GM21825 (cell line): ENCODE data around the gene PASD1.
"Not testable (repeated sequence)": the region's sequence is repeated elsewhere in the genome, so short reads cannot be mapped to it uniquely, and the experiment has no call there.

Experiments
- ATAC-seq: cut with Tn5 transposase; IDR thresholded peaks from one replicate; pipeline ENCODE4 v1.9.1; 2021; ENCODE audit warnings: mild to moderate bottlenecking, moderate library complexity; ENCODE audit not compliant: unreplicated experiment

PASD1 gene

GRCh38 chrX:151563449-151563848 lies at the start of gene PASD1:
PASD1 (plus strand) TSS chrX:151563675; CDS start chrX:151601554, 37,879 bp downstream.
- ATAC-seq, result no peak

- no peak for ATAC-seq
Measured at GRCh38 chrX:151515237-151515636, 48.2 kb upstream of the PASD1 start.

DNA sequence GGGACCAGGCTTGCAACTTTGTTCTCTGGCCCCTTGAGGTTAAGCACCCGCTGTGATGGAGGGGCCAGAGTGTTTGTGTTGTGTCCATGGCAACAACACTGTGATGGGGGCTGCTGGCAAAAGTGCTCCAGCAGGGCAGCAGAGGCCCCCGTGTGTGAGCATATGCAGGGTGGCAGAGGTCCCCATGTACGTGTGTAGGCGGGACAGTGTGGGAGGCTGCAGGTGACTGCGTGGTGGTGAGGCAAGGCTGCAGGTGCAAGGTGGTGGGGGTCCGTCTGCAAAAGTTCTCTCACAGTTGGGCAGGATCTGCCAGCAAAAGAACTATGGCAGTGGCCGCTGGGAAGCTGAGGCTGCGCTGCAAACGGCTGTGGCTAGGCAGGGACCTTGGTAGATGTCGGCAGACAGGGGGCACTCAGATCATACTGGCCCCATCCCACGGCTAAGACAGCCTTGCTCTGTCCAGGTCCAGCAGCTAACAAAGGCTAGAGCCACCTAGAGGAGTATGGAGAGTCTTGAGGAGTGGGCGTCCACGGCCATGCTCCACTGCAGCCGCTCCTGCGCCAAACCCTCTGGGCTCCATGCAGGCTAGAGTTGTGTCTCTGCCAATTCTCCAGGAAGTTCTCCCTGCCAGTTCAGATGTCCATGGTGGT lies 46.8 kb upstream of the PASD1 start:
- ATAC-seq, result no peak

DNA sequence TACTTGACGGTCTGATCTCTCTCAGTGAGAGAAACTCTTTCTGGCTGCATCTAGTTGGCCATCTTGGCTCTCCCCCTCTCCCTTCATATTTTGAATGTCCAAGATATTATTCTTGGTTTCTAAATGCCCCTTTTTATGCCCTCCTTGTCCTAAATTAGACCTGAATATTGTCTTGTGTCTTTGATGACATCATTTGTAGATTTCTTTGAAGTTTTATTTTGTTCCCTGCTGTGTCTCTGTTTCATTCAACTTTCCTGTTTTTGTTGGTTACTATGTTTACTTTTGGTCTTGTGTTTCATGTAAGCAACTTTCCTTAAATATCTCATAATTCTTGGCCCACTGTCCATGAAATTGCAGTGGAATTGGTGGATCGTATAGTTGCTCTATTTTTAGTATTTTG lies 46.1 kb upstream of the PASD1 start:
- no peak for ATAC-seq

- no peak for ATAC-seq
Measured at GRCh38 chrX:151523351-151523750, 40.1 kb upstream of the PASD1 start.

DNA sequence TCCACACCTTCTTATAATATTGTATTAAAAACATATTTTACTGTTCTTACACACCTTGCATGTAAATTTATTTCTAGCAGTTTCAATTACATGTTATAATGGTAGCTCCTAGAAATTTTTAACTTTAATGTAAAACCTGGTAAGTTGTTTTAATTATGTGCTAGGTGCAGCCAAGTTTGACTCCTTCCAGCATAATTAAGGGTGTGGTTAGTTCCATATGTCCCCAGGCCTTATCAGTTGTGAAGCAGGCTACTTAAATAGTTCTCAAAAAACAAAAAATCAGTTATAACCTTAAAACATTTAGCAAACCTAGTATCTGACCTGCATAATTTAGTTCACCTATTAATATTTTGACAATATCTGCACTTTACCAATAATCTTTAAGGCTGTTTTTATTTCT lies 26.9 kb upstream of the PASD1 start:
- ATAC-seq, result no peak

DNA sequence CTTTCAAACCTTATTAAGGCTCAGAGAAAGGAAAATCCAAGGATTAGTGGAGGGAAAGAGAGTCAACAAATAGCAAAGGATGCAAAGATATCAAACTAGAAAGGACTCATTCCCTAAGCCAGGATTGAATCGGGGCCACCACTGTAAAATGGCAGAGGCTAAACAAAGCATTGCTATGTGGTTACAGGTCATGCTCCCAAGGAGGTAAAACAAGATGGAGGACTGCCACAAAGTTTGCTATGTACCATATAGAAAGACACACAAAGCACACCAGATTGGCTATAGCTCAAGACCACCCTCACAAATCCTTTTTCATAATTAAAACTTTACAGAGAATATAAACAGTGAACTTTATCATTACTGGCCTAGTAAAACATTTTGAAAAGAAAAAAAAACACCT lies 25.9 kb upstream of the PASD1 start:
- no peak for ATAC-seq

DNA sequence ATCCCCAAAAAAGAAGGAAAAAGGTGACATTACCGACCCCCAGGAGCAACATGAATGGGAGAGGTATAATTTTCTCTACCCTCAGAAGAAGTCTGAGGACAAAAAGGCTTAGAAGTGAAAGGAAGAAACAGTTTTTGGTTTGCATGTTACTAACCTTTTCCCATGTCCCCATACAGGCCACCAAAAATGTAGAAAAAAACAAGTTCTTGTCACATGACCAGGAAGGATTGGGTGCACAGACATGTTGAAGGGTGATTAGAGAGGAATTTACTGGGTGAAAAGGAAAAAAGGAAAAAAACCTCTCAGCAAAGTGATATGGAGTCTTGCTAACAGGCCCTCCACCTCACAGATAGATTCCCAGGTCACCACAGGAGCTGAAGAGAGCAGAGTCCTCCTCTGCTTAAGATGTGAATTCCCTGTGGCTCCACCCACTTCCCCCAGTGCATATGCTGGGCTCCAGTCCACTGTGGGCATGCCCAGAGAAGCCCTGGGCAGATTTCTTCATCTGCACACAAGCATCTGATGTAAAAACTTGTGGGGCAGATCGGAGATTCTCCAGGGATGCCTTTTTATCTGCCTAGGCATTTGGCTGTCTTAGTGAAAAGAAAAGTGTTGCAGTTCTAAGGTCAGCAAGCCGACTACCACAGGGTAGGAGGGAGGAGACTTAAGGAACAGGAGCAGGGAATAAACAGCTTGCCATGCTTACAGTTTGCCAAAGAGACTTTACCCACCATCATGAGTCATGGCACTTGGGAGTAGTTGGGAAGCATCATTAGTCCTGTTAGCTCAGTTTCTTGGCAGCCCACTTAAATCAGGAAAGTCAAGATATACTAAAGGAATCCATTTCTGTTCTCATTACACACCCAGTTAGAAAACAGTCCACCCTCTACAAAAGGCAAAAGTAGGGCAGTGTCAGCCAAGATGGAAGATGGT lies 25.0 kb upstream of the PASD1 start:
- no peak for ATAC-seq

GRCh38 chrX:151543706-151544105 lies 19.8 kb upstream of the PASD1 start:
- ATAC-seq, result peak; percentile 58

DNA sequence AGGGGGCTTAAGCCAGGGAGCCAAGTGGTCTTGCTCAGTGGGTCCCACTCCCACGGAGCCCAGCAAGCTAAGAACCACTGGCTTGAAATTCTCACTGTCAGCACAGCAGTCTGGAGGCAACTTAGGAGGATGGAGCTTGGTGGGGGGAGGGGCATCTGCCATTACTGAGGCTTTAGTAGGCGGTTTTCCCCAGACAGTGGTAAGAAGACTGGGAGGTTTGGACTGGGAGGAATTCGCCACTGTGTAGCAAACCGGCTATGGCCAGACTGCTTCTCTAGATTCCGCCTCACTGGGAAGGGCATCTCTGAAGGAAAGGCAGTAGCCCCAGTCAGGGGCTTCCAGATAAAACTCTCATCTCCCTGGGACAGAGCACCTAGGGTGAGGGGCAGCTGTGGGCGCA lies 17.2 kb upstream of the PASD1 start:
- not testable (repeated sequence) for ATAC-seq

DNA sequence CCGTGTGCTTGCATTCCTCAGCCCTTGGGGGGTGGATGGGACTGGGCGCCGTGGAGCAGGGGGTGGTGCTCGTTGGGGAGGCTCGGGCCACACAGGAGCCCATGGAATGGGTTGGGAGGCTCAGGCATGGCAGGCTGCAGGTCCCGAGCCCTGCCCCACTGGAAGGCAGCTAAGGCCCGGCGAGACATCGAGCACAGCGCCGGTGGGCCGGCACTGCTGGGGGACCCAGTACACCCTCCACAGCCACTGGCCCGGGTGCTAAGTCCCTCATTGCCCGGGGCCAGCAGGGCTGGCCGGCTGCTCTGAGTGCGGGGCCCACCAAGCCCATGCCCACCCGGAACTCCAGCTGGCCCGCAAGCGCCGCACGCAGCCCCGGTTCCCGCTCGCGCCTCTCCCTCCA lies 12.3 kb upstream of the PASD1 start:
- ATAC-seq, result not testable (repeated sequence)

GRCh38 chrX:151552743-151553142 lies 10.7 kb upstream of the PASD1 start:
- ATAC-seq, result no peak

DNA sequence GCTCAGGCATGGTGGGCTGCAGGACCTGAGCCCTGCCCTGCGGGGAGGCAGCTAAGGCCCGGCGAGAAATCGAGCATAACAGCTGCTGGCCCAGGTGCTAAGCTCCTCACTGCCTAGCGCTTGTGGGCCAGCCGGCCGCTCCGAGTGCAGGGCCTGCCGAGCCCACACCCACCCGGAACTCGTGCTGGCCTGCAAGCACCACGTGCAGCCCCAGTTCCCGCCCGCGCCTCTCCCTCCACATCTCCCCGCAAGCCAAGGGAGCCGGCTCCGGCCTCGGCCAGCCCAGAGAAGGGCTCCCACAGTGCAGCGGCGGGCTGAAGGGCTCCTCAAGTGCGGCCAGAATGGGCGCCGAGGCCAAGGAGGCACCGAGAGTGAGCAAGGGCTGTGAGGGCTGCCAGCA lies 8.2 kb upstream of the PASD1 start:
- not testable (repeated sequence) for ATAC-seq

- ATAC-seq, result not testable (repeated sequence)
Measured at GRCh38 chrX:151562485-151562884, 990 bp upstream of the PASD1 start.

- ATAC-seq, result not testable (repeated sequence)
Measured at GRCh38 chrX:151563003-151563402, 472 bp upstream of the PASD1 start.

GRCh38 chrX:151564035-151564434 lies 560 bp downstream of the PASD1 start:
- ATAC-seq, result no peak

DNA sequence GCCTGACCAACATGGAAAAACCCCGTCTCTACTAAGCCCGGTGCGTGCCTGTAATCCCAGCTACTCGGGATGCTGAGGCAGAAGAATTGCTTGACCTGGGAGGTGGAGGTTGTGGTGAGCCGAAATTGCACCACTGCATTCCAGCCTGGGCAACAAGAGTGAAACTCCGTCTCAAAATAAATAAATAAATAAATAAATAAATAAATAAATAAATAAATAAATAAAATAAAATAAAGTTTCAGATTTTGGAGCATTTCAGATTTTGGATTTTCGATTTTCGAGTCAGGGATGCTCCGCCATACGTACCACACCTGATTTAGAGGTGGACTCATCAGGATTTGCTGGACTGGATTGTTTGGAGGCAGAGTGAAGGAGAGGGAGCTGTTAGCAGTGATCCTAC lies 3.4 kb downstream of the PASD1 start:
- not testable (repeated sequence) for ATAC-seq

DNA sequence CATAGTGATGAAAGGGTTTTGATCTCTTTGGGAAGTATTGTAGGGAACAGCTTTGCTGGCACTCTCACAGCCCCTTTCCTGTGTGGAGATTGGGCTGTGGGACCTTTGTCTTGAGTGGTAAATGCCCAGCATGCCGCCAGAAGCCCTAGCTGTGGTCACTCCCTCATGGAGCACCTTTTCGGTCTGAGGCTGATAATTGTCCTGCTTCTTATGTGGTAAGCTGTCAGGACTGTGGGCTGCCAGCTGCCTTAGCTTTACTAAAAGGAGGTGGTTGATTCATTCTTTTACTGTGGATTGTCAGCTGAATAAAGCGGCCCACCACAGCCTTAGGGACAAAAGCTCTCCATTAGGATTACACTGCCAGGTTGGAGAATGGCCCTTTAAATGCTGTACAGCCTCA lies 7.1 kb downstream of the PASD1 start:
- no peak for ATAC-seq

- ATAC-seq, result not testable (repeated sequence)
Measured at GRCh38 chrX:151593384-151593783, 29.9 kb downstream of the PASD1 start.

DNA sequence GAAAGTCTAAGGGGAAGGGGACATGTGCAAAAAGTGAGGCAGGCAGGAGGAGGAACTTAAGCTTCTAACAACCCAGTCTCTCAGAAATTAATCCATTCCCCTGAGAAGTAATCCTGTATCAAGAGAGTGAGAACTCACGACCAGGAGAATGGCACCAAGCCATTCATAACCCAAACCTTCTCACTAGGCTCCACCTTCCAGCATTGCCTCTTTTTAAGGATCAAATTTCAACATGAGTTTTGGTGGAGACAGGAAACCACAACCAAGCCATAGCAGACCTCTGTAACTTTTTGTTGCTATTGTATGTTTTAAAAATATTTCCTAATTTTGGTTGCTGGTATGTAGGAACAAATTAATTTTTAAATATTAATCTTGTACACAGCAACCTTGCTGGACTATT lies 32.8 kb downstream of the PASD1 start:
- ATAC-seq, result no peak

GRCh38 chrX:151604931-151605330 lies 41.5 kb downstream of the PASD1 start:
- no peak for ATAC-seq

- no peak for ATAC-seq
Measured at GRCh38 chrX:151609222-151609621, 45.7 kb downstream of the PASD1 start.
